ENCODE results near the gene MPPE1. TPM values are rescaled to one million over a fixed set of nuclear protein-coding genes. Genes with fewer than 3 reads are reported as not detected.

The MPPE1 gene
- total and polyA plus RNA-seq, 9 of the 15 experiments (the other 6 are each of a cell fraction or from before 2014, with no cell fraction given): 10.7 to 19.5 (median 13.3) TPM

DNA sequence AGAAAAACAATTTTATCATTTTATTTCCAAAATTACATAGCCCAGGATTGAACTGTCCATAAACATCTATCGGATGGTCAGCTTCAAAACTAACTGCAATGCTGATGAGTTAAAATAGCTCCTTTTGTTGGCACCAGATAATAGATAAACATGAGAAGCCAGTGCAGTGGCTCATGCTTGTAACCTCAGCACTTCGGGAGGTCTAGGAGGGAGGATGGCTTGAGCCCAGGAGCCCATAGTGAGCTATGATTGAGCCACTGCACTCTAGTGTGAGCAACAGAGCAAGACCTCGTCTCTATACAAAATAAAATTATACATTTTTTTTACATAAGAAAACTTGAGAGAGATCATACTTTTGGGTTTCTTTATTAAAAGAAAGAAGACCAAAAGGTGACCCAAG lies 38.6 kb upstream of the MPPE1 start:
- CTCF ChIA-PET (ENCODE audit: low intra/inter-chr PET ratio): no interaction called here
- no peak for FAIRE-seq
- intact Hi-C loops (cut with micrococcal nuclease) (loop anchor here (2.0 kb wide), 1 partner anchor 34 kb away; the partner anchor contains the start of gene IMPA2), in situ Hi-C loops (cut with MboI) (no loop called here)
- H3K36me3 ChIP-seq (ENCODE audit: control insufficient read depth, insufficient read depth, low read length): no peaks in the 10 kb centered on the region
- peak overlapping the region; percentile 79 for H3K4me2 ChIP-seq (ENCODE audit: insufficient read depth, low read length)
- ATAC-seq: peak; percentile 42
- no TSS peak for BruUV-seq (replicated peaks)
- DNase-seq (ENCODE audit: extremely low read depth in 1 of 4, low spot score in 3 of 4): peak in 1 of 4 experiments; percentile 59
- H3K79me2 ChIP-seq (ENCODE audit: control insufficient read depth, insufficient read depth, low read length): no peaks in the 10 kb centered on the region; the same call in 2 of the 3 replicates
- peak overlapping the region; percentile 49 for H2AFZ ChIP-seq (ENCODE audit: low read depth, low read length)
- no peak overlapping the region for H3K4me3 ChIP-seq
- TF ChIP-seq KDM5B (IDR thresholded peaks at IDR 0.05; ENCODE audit: insufficient replicate concordance, low read depth, low read length) (no peak), ADNP (tag; IDR thresholded peaks at IDR 0.05) (0 out of 2 replicates have a peak, but pooled peaks have one; percentile 8), FOXJ2 (tag; IDR thresholded peaks at IDR 0.05) (0 out of 2 replicates have a peak, but pooled peaks have one; percentile 4), ZBTB7A (IDR thresholded peaks at IDR 0.05; ENCODE audit: borderline replicate concordance, control insufficient read depth, low read depth, low read length) (no peak), ZNF584 (CRISPR knock-in tag; IDR thresholded peaks at IDR 0.05; ENCODE audit: low read depth) (0 out of 2 replicates have a peak, but pooled peaks have one; percentile 10), JUN (IDR thresholded peaks at IDR 0.05; ENCODE audit: borderline replicate concordance, low read depth, low read length) (no peak), JUN (CRISPR knock-in tag; IDR thresholded peaks at IDR 0.05; ENCODE audit: borderline replicate concordance) (no peak), YY1 (IDR thresholded peaks at IDR 0.05; ENCODE audit: borderline replicate concordance in 1 of 3, control insufficient read depth in 1 of 3, extremely low read depth in 1 of 3, insufficient read depth in 3 of 3, insufficient read length in 1 of 3, insufficient replicate concordance in 2 of 3, low read depth in 1 of 3, low read length in 2 of 3) (no peak), GTF2E2 (tag; IDR thresholded peaks at IDR 0.05) (0 out of 2 replicates have a peak, but pooled peaks have one; percentile 45)
- no peaks in the 10 kb centered on the region for H3K9me3 ChIP-seq (replicated peaks; ENCODE audit: control insufficient read depth, insufficient read depth, low read depth, low read length)
- peak overlapping the region in 1 of 2 experiments; percentile 49; a peak in 2 of 4 replicates for H3K9ac ChIP-seq (ENCODE audit: insufficient read depth in 1 of 2, low read depth in 2 of 2, low read length in 2 of 2)
- H3K27me3 ChIP-seq (ENCODE audit: control insufficient read depth in 2 of 2, insufficient read depth in 2 of 2, low read length in 2 of 2): no peaks in the 10 kb centered on the region
- H3K4me1 ChIP-seq (replicated peaks in 1 of 2; ENCODE audit: control insufficient read depth in 2 of 2, insufficient read depth in 2 of 2, low read length in 2 of 2): peaks cover 24 to 31% of the 10 kb centered on the region in 2 experiments; a peak in 4 of 5 replicates
- no peaks in the 10 kb centered on the region for H3K9me1 ChIP-seq (ENCODE audit: control insufficient read depth, insufficient read depth, low read length)
- POLR2A ChIA-PET: interaction anchor here (0.7 to 1.7 kb wide), 7 partner anchors 9 to 290 kb away, joined by 3 to 8 read pairs (median 4); no protein-coding TSS in a partner anchor
- H4K20me1 ChIP-seq (replicated peaks; ENCODE audit: control insufficient read depth, insufficient read depth, low read length): no peaks in the 10 kb centered on the region
- peak overlapping the region; percentile 92; the same call in 1 of the 3 replicates for H3K27ac ChIP-seq (ENCODE audit: extremely low read depth, low read depth, low read length)
- 2% methylated on average over 3 of the region's 3 CpGs for WGBS (ENCODE audit: insufficient coverage, low coverage, missing lambda C conversion rate)
